Prostate gland (tissue), 2 donors: ENCODE results near the gene KCNQ4.

Experiments
- POLR2A ChIP-seq: fragments of 450-650 bp; IDR thresholded peaks from one replicate; pipeline ENCODE4 v1.6.1; 2016; ENCODE audit warnings: antibody characterized with exemption, mild to moderate bottlenecking
- TF ChIP-seq, protein P1 (sequence below), 4 experiments: fragments of 200-600 bp in 2 of 4; fragments of 450-650 bp in 2 of 4; sonication (generic) in 2 of 4; IDR thresholded peaks; 1 replicate in 3 of 4; 2 replicates in 1 of 4; pipeline ENCODE4 v1.5.1; 2016 to 2019; ENCODE audit warnings: antibody characterized with exemption in 4 of 4, mild to moderate bottlenecking in 2 of 4, moderate library complexity in 2 of 4

DNA sequence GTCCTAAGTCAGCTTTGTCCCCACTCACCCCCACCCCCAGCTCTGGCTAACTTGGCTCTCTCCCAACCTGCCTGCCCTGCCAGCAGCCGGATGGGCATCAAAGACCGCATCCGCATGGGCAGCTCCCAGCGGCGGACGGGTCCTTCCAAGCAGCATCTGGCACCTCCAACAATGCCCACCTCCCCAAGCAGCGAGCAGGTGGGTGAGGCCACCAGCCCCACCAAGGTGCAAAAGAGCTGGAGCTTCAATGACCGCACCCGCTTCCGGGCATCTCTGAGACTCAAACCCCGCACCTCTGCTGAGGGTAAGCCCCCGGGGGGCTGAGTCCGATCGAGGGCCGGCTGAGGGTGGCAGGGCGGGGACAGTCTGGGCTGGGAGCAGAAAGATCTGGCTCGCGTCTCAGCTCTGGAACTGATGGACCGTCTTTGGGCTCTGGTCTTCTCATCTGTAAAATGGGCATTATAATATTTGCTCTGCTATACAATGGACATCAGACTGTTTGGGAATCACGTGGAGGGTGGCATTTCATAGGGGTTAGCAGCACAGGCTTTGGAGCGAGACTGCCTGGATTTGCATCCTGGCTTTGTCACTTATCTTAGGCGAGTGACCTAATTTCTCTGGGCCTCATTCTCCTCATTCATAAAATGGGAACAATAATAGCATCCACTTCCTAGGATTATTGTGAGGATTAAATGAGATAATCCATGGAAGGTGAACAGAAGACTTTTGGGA is 47.6 kb downstream of the KCNQ4 start:
- TF ChIP-seq, protein P1, sequence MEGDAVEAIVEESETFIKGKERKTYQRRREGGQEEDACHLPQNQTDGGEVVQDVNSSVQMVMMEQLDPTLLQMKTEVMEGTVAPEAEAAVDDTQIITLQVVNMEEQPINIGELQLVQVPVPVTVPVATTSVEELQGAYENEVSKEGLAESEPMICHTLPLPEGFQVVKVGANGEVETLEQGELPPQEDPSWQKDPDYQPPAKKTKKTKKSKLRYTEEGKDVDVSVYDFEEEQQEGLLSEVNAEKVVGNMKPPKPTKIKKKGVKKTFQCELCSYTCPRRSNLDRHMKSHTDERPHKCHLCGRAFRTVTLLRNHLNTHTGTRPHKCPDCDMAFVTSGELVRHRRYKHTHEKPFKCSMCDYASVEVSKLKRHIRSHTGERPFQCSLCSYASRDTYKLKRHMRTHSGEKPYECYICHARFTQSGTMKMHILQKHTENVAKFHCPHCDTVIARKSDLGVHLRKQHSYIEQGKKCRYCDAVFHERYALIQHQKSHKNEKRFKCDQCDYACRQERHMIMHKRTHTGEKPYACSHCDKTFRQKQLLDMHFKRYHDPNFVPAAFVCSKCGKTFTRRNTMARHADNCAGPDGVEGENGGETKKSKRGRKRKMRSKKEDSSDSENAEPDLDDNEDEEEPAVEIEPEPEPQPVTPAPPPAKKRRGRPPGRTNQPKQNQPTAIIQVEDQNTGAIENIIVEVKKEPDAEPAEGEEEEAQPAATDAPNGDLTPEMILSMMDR (IDR thresholded peaks at IDR 0.05) = no peak
- TF ChIP-seq POLR2A = no peak
